BLaER1 (cell line): Measurements from ENCODE around the gene CEP192.

Source experiments
- H3K27ac ChIP-seq: shearing (Covaris generic); formaldehyde crosslinking; 2 replicates; pipeline ENCODE4 v1.8.1; 2022
- H3K27me3 ChIP-seq: shearing (Covaris generic); formaldehyde crosslinking; 2 replicates; pipeline ENCODE4 v1.8.1; 2022
- H3K36me3 ChIP-seq: shearing (Covaris generic); formaldehyde crosslinking; 2 replicates; pipeline ENCODE4 v1.8.1; 2022
- H3K4me1 ChIP-seq: shearing (Covaris generic); formaldehyde crosslinking; 2 replicates; pipeline ENCODE4 v1.8.1; 2022
- H3K4me2 ChIP-seq: shearing (Covaris generic); formaldehyde crosslinking; 2 replicates; pipeline ENCODE4 v1.8.1; 2022
- H3K4me3 ChIP-seq: shearing (Covaris generic); formaldehyde crosslinking; 2 replicates; pipeline ENCODE4 v1.8.1; 2022
- H3K9ac ChIP-seq: shearing (Covaris generic); formaldehyde crosslinking; 2 replicates; pipeline ENCODE4 v1.8.1; 2022
- H3K9me3 ChIP-seq: shearing (Covaris generic); formaldehyde crosslinking; 2 replicates; pipeline ENCODE4 v1.8.1; 2022
- H4K20me1 ChIP-seq: shearing (Covaris generic); formaldehyde crosslinking; 2 replicates; pipeline ENCODE4 v1.8.1; 2022
- Cebpa-rat ChIP-seq: shearing (Covaris generic); IDR thresholded peaks from 2 replicates; pipeline ENCODE4 v1.8.1; 2022

CEP192 gene

DNA sequence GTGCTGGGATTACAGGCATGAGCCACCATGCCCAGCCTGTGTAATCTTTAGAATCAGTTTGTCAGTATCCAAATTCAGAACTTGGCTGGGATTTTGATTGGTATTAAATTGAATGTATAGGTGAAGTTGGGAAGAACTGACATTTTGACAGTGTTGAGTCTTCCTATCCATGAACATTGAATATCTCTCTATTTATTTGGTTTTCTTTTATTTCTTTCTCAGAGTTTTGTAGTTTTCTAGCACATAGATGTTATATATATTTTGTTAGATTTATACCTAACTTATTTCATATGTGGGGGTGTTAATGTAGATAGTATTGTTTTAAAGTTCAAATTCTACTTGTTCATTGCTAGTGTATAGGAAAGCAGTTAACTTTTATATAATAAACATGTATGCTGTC lies 31.5 kb downstream of the CEP192 start:
- Histone ChIP-seq H3K4me3 (no peak overlapping the region), H3K36me3 (peaks cover 92% of the 10 kb centered on the region), H3K27ac (no peak overlapping the region), H3K4me2 (no peak overlapping the region), H4K20me1 (no peaks in the 10 kb centered on the region), H3K9me3 (peaks cover 11% of the 10 kb centered on the region), H3K27me3 (no peaks in the 10 kb centered on the region), H3K9ac (no peak overlapping the region), H3K4me1 (no peaks in the 10 kb centered on the region)
- no peak for TF ChIP-seq Cebpa-rat

DNA sequence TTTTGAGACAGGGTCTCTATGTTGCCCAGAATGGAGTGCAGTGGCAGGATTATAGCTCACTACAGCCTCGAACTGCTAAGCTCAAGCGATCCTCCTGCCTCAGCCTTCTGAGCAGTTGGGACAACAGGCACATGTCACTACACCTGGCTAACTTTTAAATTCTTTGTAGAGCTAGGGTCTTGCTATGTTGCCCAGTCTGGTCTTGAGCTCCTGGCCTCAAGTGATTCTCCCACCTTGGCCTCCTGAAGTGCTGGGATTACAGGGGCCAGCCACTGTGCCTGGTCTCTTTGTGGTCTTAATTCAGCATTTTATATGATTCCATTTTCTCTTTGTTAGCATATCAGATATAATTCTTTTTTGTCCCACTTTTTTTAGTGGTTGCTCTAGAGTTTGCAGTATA lies 34.1 kb downstream of the CEP192 start:
- no peak overlapping the region for H3K4me3 ChIP-seq
- H4K20me1 ChIP-seq, result no peaks in the 10 kb centered on the region
- H3K36me3 ChIP-seq, result peaks cover 94% of the 10 kb centered on the region
- TF ChIP-seq Cebpa-rat, result no peak
- H3K9ac ChIP-seq, result no peak overlapping the region
- H3K27ac ChIP-seq, result no peak overlapping the region
- peaks cover 11% of the 10 kb centered on the region for H3K9me3 ChIP-seq
- no peak overlapping the region for H3K4me2 ChIP-seq
- no peaks in the 10 kb centered on the region for H3K4me1 ChIP-seq
- no peaks in the 10 kb centered on the region for H3K27me3 ChIP-seq

DNA sequence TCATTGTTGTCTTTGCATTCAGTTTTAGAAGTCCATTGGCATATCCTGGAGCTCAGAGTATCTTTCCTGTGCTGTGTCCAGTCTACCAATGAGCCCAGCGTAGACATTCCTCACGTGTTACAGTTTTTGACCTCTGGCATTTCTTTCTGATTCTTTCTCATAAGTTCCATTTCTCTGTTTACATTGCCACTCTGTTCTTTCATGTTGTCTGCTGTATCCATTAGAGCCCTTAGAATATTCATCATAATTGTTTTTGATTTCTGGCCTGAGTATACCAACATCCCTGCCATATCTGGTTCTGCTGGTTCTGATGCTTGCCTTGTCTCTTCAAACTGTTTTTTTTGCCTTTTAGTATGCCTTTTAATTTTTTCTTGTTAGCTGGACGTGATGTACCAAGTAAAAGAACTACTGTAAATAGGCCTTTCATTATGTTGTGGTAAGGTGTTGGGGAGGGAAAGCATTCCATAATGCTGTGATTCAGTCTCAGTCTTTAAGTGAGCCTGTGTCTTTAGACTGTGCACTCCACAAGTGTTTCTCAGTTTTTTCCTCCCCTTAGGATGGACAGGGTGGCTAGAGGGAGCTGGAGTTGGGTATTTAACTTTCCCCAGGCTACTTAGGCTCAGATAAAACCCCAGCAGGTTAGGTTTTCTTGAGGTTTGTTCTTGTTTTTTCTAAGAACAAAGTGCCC lies 35.6 kb downstream of the CEP192 start:
- Histone ChIP-seq H3K9me3 (peaks cover 16% of the 10 kb centered on the region), H3K9ac (no peak overlapping the region), H3K4me2 (no peak overlapping the region), H3K4me1 (no peaks in the 10 kb centered on the region), H3K27me3 (no peaks in the 10 kb centered on the region), H3K4me3 (no peak overlapping the region), H3K36me3 (peaks cover 94% of the 10 kb centered on the region), H4K20me1 (no peaks in the 10 kb centered on the region), H3K27ac (no peak overlapping the region)
- no peak for TF ChIP-seq Cebpa-rat

DNA sequence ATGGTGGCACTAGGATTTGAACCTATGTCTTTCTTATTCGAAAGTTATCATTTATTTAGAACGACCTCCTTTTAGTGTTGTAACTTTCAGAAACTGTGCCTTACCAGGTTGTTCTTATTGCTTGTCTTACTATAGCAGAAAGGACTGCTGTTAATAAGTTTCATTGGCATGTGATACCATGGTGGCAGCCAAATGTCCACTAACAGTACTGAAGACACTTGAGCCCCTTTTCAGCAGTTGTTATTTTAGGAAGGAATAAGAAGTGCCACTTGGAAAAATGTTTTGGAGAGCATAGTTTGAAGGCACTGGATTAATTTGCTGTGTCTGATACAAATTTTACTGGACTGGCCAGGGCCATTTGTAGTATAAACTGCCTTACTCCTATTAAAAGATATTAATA lies 37.7 kb downstream of the CEP192 start:
- Histone ChIP-seq H3K9me3 (peaks cover 18% of the 10 kb centered on the region), H3K36me3 (peaks cover 98% of the 10 kb centered on the region), H3K9ac (no peak overlapping the region), H3K27me3 (no peaks in the 10 kb centered on the region), H3K4me1 (no peaks in the 10 kb centered on the region), H3K4me3 (no peak overlapping the region), H4K20me1 (no peaks in the 10 kb centered on the region), H3K27ac (no peak overlapping the region), H3K4me2 (no peak overlapping the region)
- TF ChIP-seq Cebpa-rat, result no peak

DNA sequence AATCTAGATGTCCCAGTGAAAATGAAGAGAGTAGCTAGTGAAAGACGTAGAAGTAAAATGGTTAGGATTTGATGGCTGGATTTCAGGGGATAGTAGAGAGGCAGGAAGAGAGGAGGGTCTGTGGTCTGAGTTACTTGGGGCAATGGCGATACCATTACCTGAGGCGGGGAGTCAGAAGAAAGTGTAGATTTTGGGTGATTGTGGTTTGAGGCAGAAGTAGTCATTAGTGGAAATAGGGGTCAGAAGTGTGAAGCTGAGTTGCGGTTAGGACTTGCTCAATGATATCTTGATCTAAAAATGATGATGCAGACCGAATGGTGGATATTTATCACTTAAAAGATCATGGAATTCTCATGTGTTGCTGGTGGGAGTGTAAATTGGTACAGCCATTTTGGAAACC lies 41.0 kb downstream of the CEP192 start:
- no peak overlapping the region for H3K4me2 ChIP-seq
- no peaks in the 10 kb centered on the region for H4K20me1 ChIP-seq
- no peak overlapping the region for H3K9ac ChIP-seq
- peaks cover 94% of the 10 kb centered on the region for H3K36me3 ChIP-seq
- H3K27ac ChIP-seq, result no peak overlapping the region
- TF ChIP-seq Cebpa-rat, result no peak
- no peak overlapping the region for H3K4me3 ChIP-seq
- H3K4me1 ChIP-seq, result peaks cover 18% of the 10 kb centered on the region
- H3K9me3 ChIP-seq, result peaks cover 27% of the 10 kb centered on the region
- no peaks in the 10 kb centered on the region for H3K27me3 ChIP-seq

DNA sequence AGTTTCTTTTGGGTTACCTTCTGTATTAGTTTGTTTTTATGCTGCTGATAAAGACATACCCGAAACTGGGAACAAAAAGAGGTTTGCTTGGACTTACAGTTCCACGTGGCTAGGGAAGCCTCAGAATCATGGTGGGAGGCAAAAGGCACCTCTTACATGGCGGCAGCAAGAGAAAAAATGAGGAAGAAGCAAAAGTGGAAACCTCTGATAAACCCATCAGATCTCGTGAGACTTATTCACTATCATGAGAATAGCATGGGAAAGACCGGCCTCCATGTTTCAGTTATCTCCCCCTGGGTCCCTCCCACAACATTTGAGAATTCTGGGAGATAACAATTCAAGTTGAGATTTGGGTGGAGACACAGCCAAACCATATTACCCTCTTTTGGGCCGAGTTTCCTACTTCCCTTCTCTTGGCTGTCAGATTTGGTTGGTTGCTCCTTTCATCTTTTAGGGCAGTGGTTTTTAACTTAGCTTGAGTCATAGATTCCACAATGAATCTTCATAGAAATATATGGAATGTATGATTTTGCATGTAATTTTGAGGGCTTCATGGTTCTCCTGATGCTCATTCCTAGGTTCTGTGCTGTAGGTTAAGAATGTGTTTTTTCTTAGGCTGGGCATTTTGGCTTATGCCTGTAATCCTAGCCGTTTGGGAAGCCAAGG lies 44.2 kb downstream of the CEP192 start:
- no peak overlapping the region for H3K4me3 ChIP-seq
- H3K27ac ChIP-seq, result no peak overlapping the region
- peak overlapping the region; percentile 41 for H3K4me2 ChIP-seq
- H3K36me3 ChIP-seq, result peaks cover 91% of the 10 kb centered on the region
- H4K20me1 ChIP-seq, result no peaks in the 10 kb centered on the region
- peaks cover 27% of the 10 kb centered on the region for H3K9me3 ChIP-seq
- H3K4me1 ChIP-seq, result peaks cover 18% of the 10 kb centered on the region
- H3K9ac ChIP-seq, result no peak overlapping the region
- H3K27me3 ChIP-seq, result no peaks in the 10 kb centered on the region
- no peak for TF ChIP-seq Cebpa-rat

DNA sequence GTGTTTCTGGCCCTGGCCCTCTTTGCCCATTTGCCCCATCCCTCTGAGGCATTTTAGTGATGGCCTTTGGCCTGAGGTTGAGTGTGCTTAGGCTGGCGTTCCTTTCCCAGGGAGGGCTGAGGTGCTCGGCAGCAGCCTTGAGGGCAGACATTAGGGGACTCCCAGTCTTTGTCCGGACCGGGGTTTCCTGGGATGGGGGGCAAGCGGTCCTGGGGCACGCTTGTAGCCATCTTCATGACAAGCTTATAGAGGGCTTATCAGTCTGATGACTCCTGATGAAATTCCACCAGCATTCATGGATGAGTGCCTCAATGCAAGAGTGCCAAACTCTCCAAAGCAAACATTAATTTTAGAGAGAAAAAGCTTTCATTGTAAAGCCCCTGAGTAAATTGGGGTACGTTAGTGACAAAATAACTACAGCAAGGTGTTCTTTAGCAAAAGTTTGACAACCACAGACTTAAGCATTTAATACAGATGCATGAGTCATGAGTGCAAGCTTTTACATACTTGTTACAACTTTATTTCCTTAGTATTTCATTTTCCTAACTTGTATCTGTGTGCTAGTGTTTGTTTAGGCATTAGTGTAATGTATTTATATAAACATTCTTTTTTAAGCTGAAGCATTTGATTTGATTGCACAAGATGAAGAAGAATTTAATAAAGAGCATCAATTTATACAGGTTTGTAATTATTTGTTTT lies 45.6 kb downstream of the CEP192 start:
- Histone ChIP-seq H3K9ac (no peak overlapping the region), H3K4me3 (no peak overlapping the region), H3K4me1 (peaks cover 18% of the 10 kb centered on the region), H3K4me2 (no peak overlapping the region), H3K27me3 (no peaks in the 10 kb centered on the region), H3K9me3 (peaks cover 27% of the 10 kb centered on the region), H3K36me3 (peaks cover 90% of the 10 kb centered on the region), H3K27ac (no peak overlapping the region), H4K20me1 (no peaks in the 10 kb centered on the region)
- no peak for TF ChIP-seq Cebpa-rat

DNA sequence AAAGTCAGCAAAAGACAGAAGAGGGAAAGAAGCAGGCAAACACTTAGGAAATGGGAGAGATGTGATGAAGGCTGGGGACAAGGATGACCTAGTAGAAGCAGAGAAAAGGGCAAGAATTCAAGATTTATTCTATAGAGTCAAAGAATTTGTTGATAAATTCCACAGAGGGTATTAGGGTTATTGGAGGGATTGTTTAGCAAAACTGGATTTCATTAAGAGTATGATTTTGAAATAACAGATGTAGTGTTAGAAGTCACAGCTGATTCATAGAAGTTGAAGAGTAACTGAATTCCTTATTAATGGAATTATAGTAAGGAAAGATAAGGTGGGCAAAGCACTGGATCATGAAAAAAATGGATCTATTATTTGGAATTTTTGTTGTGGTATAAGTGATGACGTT lies 48.6 kb downstream of the CEP192 start:
- Histone ChIP-seq H3K4me1 (peaks cover 13% of the 10 kb centered on the region), H3K27me3 (no peaks in the 10 kb centered on the region), H3K4me3 (no peak overlapping the region), H3K9me3 (peaks cover 18% of the 10 kb centered on the region), H3K36me3 (peaks cover 82% of the 10 kb centered on the region), H3K27ac (no peak overlapping the region), H3K9ac (no peak overlapping the region), H4K20me1 (no peaks in the 10 kb centered on the region), H3K4me2 (no peak overlapping the region)
- TF ChIP-seq Cebpa-rat, result no peak

DNA sequence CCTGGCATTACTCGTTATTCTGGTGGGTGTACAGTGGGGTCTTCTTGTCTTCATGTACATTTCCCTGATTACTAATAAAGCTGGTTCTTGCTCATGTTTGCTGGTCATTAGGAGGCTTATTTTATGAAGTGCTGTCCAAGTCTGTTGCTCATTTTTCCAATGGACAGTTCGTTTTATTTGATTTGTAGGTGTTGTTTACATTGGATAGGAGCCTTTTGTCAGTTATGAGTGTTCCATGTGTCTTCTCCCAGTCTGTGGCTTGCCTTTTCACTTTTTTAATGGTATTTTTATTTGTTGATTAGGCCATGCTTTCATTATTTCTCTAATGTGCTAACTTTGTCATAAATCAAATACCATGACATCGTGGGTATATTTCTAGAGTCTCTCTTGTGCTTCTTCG lies 51.9 kb downstream of the CEP192 start:
- no peak overlapping the region for H3K4me3 ChIP-seq

DNA sequence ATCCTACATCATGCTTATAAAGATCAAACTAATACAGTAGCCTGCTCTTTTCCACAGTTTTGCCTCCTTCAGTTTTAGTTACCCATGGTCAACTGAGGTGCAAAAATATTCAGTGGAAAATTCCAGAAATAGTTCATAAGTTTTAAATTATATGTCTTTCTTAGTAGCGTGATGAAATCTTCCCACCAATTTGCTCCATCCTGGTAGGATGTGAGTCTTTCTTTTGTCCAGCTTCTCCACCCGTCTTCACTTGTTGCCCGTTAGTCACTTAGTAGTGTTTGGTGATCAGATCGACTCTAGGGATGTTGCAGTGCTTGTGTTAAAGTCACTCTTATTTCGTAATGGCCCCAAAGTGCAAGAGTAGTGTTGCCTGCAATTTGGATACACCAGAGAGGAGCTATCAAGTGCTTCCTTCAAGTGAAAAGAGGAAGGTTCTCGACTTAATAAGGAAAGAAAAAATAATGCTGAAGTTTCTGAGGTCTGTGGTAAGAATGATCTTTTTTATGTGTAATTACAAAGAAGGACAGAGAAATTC lies 57.0 kb downstream of the CEP192 start:
- no peak overlapping the region for H3K9ac ChIP-seq
- no peaks in the 10 kb centered on the region for H3K27me3 ChIP-seq
- H3K4me1 ChIP-seq, result peaks cover 7% of the 10 kb centered on the region; the same call in 1 of the 2 replicates
- no peak overlapping the region for H3K4me2 ChIP-seq
- peaks cover 5% of the 10 kb centered on the region; the same call in 1 of the 2 replicates for H3K9me3 ChIP-seq
- H4K20me1 ChIP-seq, result no peaks in the 10 kb centered on the region
- H3K4me3 ChIP-seq, result no peak overlapping the region
- H3K27ac ChIP-seq, result no peak overlapping the region
- peaks cover 83% of the 10 kb centered on the region for H3K36me3 ChIP-seq
- no peak for TF ChIP-seq Cebpa-rat

More for the DNA sequence above, 51.9 kb downstream of the CEP192 start:
- Histone ChIP-seq H3K4me2 (no peak overlapping the region), H3K9me3 (peaks cover 23% of the 10 kb centered on the region), H3K4me1 (no peaks in the 10 kb centered on the region), H3K27ac (no peak overlapping the region), H4K20me1 (no peaks in the 10 kb centered on the region), H3K9ac (no peak overlapping the region), H3K36me3 (peaks cover 81% of the 10 kb centered on the region), H3K27me3 (no peaks in the 10 kb centered on the region)
- no peak for TF ChIP-seq Cebpa-rat
